Measurements from ENCODE around the gene DPP7. TPM values are rescaled to one million over a fixed set of nuclear protein-coding genes. Genes with fewer than 3 reads are reported as not detected.

The DPP7 gene
- total and polyA plus RNA-seq, 9 of the 15 experiments (the other 6 are each of a cell fraction or from before 2014, with no cell fraction given) = 0.99 to 365 (median 132) TPM

DNA sequence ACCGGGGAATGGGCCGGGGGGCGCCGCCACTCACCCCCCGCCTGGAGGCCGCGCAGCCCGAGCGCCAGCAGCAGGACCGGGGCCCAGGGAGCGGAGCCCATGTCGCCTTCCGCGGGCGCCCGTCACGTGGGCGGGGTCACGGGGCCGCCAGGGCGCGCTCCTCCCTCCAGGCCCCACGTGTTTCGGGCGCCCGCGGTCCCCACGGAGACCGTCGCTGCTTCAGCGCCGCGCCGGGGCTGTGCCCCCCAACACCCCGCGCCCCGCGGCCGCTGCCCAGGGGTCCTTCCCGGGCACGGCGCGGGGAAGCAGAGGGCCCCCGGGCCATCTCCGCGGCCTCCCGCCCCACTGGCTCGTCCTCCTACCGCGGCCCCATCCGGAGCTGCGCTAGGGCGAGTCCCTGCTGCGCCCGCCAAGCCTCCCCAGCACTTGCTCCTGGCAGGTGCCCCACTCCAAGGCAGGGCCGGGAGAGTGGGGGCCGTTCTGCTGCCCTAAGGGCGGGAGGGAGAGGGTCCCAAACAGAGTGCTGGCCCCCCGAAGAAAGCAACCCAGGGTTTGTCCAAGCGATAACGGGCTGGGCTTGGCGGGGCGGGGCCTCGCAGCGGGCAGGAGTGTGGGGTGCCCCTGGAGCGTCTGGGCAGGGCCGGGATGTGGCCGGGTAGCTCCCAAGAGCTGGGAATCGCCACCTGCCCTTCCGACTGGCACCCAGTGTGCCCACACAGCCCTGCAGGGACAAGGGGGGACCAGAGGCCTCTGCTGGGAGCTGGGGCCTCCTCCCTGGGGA lies at the start of gene DPP7 (continued):
- TF ChIP-seq, protein P1, sequence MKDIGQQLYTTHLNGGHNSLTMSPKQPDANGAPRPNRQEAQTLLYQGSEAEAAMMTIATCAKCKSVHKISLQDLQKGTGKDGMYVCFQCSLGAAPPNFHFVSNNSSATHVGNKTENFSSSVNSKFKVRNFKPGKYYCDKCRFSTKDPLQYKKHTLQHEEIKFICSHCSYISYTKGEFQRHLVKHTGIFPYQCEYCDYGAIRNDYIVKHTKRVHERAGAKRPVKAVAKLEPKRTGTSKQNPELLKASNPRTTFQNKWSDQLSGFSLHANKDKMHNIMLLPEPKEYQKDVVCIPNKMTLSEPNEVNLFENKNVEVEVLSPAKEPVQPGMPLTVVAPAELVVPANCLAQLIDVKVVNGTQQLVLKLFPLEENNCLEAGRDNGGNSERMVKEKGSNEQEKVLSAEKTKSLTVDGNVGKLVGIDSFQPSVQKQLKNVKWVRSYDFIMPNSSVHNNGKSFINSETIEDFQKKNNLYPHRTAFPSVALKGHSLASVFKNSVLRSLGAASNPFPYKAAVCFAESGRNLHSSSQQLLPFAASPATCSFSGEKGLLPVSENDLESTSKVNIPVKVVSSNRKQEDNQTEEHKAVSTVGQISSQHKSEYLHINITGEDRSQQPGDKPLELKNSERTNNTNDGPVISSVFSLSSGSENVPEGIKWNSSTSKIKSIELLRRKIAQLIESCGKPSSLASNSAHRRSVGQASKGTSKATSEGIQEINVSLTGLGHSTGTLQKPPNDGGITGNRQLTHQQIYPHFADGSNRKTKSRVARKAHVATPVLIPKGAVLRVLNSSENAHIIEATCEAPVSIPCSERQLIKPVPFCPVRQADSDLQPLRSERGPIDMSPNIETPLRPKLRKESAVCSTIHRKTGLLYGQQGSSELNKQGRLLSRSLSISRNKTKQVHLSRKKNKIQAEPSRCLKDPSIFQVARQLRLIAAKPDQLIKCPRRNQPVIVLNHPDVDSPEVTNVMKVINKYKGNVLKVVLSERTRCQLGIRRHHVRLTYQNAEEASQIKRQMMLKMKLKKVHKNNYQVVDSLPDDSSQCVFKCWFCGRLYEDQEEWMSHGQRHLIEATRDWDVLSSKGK (CRISPR knock-in tag; IDR thresholded peaks at IDR 0.05) = no peak
- no peak; the same call in 1 of the 2 replicates for TF ChIP-seq RAD51 (IDR thresholded peaks at IDR 0.05; ENCODE audit: borderline replicate concordance, low read depth)
- TF ChIP-seq ZNF780A (CRISPR knock-in tag; IDR thresholded peaks at IDR 0.05) = no peak
- no peak for TF ChIP-seq SAFB2 (IDR thresholded peaks at IDR 0.05; ENCODE audit: borderline replicate concordance, low read depth, low read length, severe bottlenecking)
- no peak for TF ChIP-seq ZNF766 (CRISPR knock-in tag; conservative IDR thresholded peaks at IDR 0.05)
- no peak for TF ChIP-seq PCBP2 (IDR thresholded peaks at IDR 0.05; ENCODE audit: low read depth, low read length, poor library complexity, severe bottlenecking)
- no peak for TF ChIP-seq ZNF695 (CRISPR knock-in tag; IDR thresholded peaks at IDR 0.05)
- peak; percentile 92 for TF ChIP-seq MYC (IDR thresholded peaks at IDR 0.05; ENCODE audit: low read depth, low read length)
- no peak for TF ChIP-seq MYC (CRISPR knock-in tag; IDR thresholded peaks at IDR 0.05; ENCODE audit: borderline replicate concordance, low read depth)
- no peak for TF ChIP-seq ARID2 (IDR thresholded peaks at IDR 0.05)
- TF ChIP-seq, protein P2, sequence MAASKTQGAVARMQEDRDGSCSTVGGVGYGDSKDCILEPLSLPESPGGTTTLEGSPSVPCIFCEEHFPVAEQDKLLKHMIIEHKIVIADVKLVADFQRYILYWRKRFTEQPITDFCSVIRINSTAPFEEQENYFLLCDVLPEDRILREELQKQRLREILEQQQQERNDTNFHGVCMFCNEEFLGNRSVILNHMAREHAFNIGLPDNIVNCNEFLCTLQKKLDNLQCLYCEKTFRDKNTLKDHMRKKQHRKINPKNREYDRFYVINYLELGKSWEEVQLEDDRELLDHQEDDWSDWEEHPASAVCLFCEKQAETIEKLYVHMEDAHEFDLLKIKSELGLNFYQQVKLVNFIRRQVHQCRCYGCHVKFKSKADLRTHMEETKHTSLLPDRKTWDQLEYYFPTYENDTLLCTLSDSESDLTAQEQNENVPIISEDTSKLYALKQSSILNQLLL (CRISPR knock-in tag; IDR thresholded peaks at IDR 0.05; ENCODE audit: borderline replicate concordance) = no peak
- TF ChIP-seq ZNF384 (IDR thresholded peaks at IDR 0.05; ENCODE audit: low read depth, low read length) = no peak
- TF ChIP-seq ZBED1 (IDR thresholded peaks at IDR 0.05) = no peak
- no peak for TF ChIP-seq ZNF347 (CRISPR knock-in tag; IDR thresholded peaks at IDR 0.05; ENCODE audit: low read depth)

Measured in K562 (cell line).